K562 (cell line): ENCODE results near the gene TDRKH. TPM values are rescaled to one million over a fixed set of nuclear protein-coding genes. Genes with fewer than 3 reads are reported as not detected.
A peak's percentile ranks its signal among the peaks of the same experiment; 100 is the strongest.

Source experiments
- CEBPB ChIP-seq: fragments of 450-650 bp; IDR thresholded peaks from 2 replicates; pipeline ENCODE4 v1.6.1; 2016; ENCODE audit warnings: missing genetic modification characterization, missing compliant biosample characterization
- DMBX1 ChIP-seq: fragments of 250-450 bp; sonication (Bioruptor Pico); IDR thresholded peaks from 2 replicates; pipeline ENCODE4 v1.8.0; 2022; ENCODE audit warnings: inconsistent platforms, mild to moderate bottlenecking, moderate library complexity, borderline replicate concordance
- ELF1 ChIP-seq: fragments of 200-800 bp; sonication (Bioruptor generic); IDR thresholded peaks from 2 replicates; pipeline ENCODE4 v1.6.1; 2016; ENCODE audit warnings: missing genetic modification characterization, missing compliant biosample characterization
- EWSR1 ChIP-seq: fragments of 450-650 bp; IDR thresholded peaks from 2 replicates; pipeline ENCODE4 v1.6.1; 2018; ENCODE audit warnings: borderline replicate concordance, mild to moderate bottlenecking, low read depth, moderate library complexity; ENCODE audit not compliant: partially characterized antibody
- FOXK2 ChIP-seq, 2 experiments: fragments of 450-650 bp; IDR thresholded peaks in 1 of 2; conservative IDR thresholded peaks in 1 of 2; 2 replicates each; pipeline ENCODE4 v1.6.1; 2016; ENCODE audit warnings: low read depth in 2 of 2, mild to moderate bottlenecking in 1 of 2
- HIVEP1 ChIP-seq: fragments of 250-450 bp; sonication (Bioruptor Pico); IDR thresholded peaks from 2 replicates; pipeline ENCODE4 v1.4.0; 2020; ENCODE audit warnings: mild to moderate bottlenecking
- MAFG ChIP-seq: fragments of 450-650 bp; conservative IDR thresholded peaks from 2 replicates; pipeline ENCODE4 v1.6.1; 2016; ENCODE audit warnings: missing genetic modification characterization, missing compliant biosample characterization
- NFE2L1 ChIP-seq: fragments of 450-650 bp; IDR thresholded peaks from 2 replicates; pipeline ENCODE4 v1.6.1; 2016; ENCODE audit warnings: missing genetic modification characterization, low read depth, mild to moderate bottlenecking, missing compliant biosample characterization, moderate library complexity, borderline replicate concordance
- NRF1 ChIP-seq, 2 experiments: fragments of 450-650 bp; IDR thresholded peaks in 1 of 2; conservative IDR thresholded peaks in 1 of 2; 2 replicates each; pipeline ENCODE4 v1.6.1; 2014; ENCODE audit warnings: mild to moderate bottlenecking in 2 of 2
- RFX5 ChIP-seq: IDR thresholded peaks from 2 replicates; pipeline ENCODE4 v1.6.1; 2011; ENCODE audit warnings: low read depth, mild to moderate bottlenecking, improper control_type of control experiment, low read length
- SMARCB1 ChIP-seq: IDR thresholded peaks from 2 replicates; pipeline ENCODE4 v1.6.1; 2011; ENCODE audit warnings: improper control_type of control experiment, low read depth; ENCODE audit not compliant: insufficient read length
- SRF ChIP-seq, 2 experiments: fragments of 250-450, 450-650 bp in 1 of 2; sonication (Bioruptor Pico) in 1 of 2; sonication (generic) in 1 of 2; formaldehyde crosslinking; IDR thresholded peaks; 2 replicates each; pipeline versions ENCODE4 v1.5.0 to v1.5.1; 2020 to 2022; ENCODE audit warnings: mild to moderate bottlenecking in 1 of 2, missing genetic modification reagents in 1 of 2
- TBP ChIP-seq: optimal IDR thresholded peaks from 2 replicates; pipeline ENCODE3; 2011; ENCODE audit warnings: low read depth, low read length, improper control_type of control experiment
- ZFPM2 ChIP-seq: fragments of 250-450 bp; sonication (Bioruptor Pico); IDR thresholded peaks from 2 replicates; pipeline ENCODE4 v1.5.1; 2022; ENCODE audit warnings: mild to moderate bottlenecking
- ZNF134 ChIP-seq: fragments of 250-450 bp; sonication (Bioruptor Pico); conservative IDR thresholded peaks from 2 replicates; pipeline ENCODE4 v1.4.0; 2020
- ZNF174 ChIP-seq: fragments of 250-450 bp; sonication (Bioruptor Pico); IDR thresholded peaks from 2 replicates; pipeline ENCODE4 v1.4.0; 2020; ENCODE audit warnings: mild to moderate bottlenecking
- ZNF431 ChIP-seq: sonication (generic); formaldehyde crosslinking; IDR thresholded peaks from 2 replicates; pipeline ENCODE4 v1.8.0; 2022; ENCODE audit warnings: mild to moderate bottlenecking, missing genetic modification reagents
- ZNF57 ChIP-seq: fragments of 450-650 bp; formaldehyde crosslinking; IDR thresholded peaks from 2 replicates; pipeline ENCODE4 v1.4.0; 2020; ENCODE audit warnings: mild to moderate bottlenecking, moderate library complexity
- ZNF75A ChIP-seq: fragments of 450-650 bp; formaldehyde crosslinking; IDR thresholded peaks from 2 replicates; pipeline ENCODE4 v1.4.0; 2020; ENCODE audit warnings: mild to moderate bottlenecking
- polyA plus RNA-seq, 8 experiments: library from polyadenylated mRNA; depleted of rRNA in 4 of 8; stranded (reverse) in 5 of 8; unstranded in 3 of 8; fragments of >200 nt; fragmentation: Nextera tagmentation in 2 of 8; fragmentation: Illumina TruSeq in 1 of 8; extraction: Ambion mirVana in 2 of 8; extraction: Trizol in 1 of 8; gene quantifications; 2 replicates each; pipeline versions ENCODE4 v1.2.1 to v1.2.3, GENCODE V29; 2011 to 2014; ENCODE audit warnings: inconsistent platforms in 1 of 8, missing spikeins in 1 of 8
- total RNA-seq, 7 experiments: library from RNA; depleted of rRNA in 6 of 7; stranded (reverse); fragments of >200 nt in 6 of 7; fragmentation: Illumina TruSeq in 2 of 7; extraction: Trizol in 2 of 7; gene quantifications; 2 replicates each; pipeline versions ENCODE4 v1.2.1 to v1.2.3, GENCODE V29; 2011 to 2021; ENCODE audit warnings: low replicate concordance in 1 of 7
- TF ChIP-seq, protein P1 (sequence below): sonication (generic); formaldehyde crosslinking; IDR thresholded peaks from 2 replicates; pipeline ENCODE4 v1.8.1; 2022; ENCODE audit warnings: missing genetic modification reagents
- TF ChIP-seq, protein P2 (sequence below): fragments of 450-650 bp; IDR thresholded peaks from 2 replicates; pipeline ENCODE4 v1.6.1; 2018; ENCODE audit warnings: mild to moderate bottlenecking, low read depth; ENCODE audit not compliant: partially characterized antibody
- TF ChIP-seq, protein P3 (sequence below): fragments of 250-450 bp; sonication (Bioruptor Pico); IDR thresholded peaks from 2 replicates; pipeline ENCODE4 v1.4.0; 2020; ENCODE audit warnings: mild to moderate bottlenecking, moderate library complexity

The TDRKH gene
- total and polyA plus RNA-seq, 9 of the 15 experiments (the other 6 are each of a cell fraction or from before 2014, with no cell fraction given) = 4.3 to 21.3 (median 8.4) TPM

DNA sequence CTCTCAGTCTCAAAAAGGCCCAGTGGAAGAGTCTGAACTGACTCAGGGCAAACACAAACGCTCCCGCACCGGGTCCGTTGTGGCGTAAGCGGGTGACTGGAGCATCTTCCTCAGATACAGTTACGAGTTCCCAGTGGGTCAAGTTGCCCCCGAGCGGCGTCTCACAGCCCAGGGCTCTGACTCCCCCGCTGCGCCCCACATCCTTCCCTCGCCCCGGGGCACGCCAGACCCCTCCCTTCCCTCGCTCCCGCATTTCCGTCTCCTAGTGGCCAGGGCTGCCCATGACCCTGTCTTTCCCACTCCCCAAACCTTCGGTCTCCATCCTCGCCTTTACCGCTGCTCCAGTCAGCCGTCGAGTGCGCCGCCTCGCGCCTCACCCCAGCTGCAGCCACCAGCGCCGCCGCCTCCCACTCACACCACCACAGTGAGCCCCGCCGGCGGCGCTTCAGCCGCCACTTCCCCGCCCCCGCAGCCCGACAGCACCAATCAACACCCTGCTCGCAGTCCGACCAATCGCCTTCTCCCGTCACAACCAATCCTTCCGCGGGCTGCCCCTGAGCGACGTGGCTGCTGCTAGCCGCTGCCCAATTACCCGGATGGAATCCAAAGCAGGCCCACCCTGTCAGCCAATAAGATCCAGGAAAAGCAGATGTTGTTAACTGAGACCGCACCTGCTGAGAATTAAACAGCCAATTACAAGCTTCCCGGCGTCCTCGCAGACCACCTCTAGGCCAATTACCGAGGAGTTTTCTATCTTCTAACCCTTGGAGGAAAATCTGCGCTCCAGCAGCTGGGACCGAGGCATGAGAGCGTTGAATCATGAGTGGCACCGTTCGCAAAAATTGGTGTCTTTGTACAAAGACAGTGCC, at the start of gene TDRKH (continued):
- TF ChIP-seq ZNF57 (CRISPR knock-in tag) = no peak
- peak; percentile 47; the same call in 1 of the 2 replicates for TF ChIP-seq ZNF431 (CRISPR knock-in tag)
- no peak for TF ChIP-seq SMARCB1
- TF ChIP-seq ZFPM2 (CRISPR knock-in tag) = no peak
- TF ChIP-seq NRF1 (conservative IDR thresholded peaks at IDR 0.05 in 1 of 2, IDR thresholded peaks at IDR 0.05 in 1 of 2) = peak; percentile 83 to 85
- no peak for TF ChIP-seq ZNF75A (CRISPR knock-in tag)
- TF ChIP-seq ZNF174 = no peak
- TF ChIP-seq, protein P1, sequence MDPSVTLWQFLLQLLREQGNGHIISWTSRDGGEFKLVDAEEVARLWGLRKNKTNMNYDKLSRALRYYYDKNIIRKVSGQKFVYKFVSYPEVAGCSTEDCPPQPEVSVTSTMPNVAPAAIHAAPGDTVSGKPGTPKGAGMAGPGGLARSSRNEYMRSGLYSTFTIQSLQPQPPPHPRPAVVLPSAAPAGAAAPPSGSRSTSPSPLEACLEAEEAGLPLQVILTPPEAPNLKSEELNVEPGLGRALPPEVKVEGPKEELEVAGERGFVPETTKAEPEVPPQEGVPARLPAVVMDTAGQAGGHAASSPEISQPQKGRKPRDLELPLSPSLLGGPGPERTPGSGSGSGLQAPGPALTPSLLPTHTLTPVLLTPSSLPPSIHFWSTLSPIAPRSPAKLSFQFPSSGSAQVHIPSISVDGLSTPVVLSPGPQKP (CRISPR knock-in tag) = no peak
- TF ChIP-seq FOXK2 (conservative IDR thresholded peaks at IDR 0.05 in 1 of 2, IDR thresholded peaks at IDR 0.05 in 1 of 2; ENCODE audit: low read depth in 2 of 2) = peak; percentile 90 to 91
- 0 out of 4 replicates have a peak, but pooled peaks of 1 of the 2 experiments have one; percentile 47 for TF ChIP-seq SRF (CRISPR knock-in tag; IDR thresholded peaks at IDR 0.05)
- TF ChIP-seq TBP = peak; percentile 35
- no peak for TF ChIP-seq CEBPB
- no peak for TF ChIP-seq DMBX1
- no peak for TF ChIP-seq NFE2L1 (tag)
- TF ChIP-seq EWSR1 = no peak
- TF ChIP-seq, protein P2, sequence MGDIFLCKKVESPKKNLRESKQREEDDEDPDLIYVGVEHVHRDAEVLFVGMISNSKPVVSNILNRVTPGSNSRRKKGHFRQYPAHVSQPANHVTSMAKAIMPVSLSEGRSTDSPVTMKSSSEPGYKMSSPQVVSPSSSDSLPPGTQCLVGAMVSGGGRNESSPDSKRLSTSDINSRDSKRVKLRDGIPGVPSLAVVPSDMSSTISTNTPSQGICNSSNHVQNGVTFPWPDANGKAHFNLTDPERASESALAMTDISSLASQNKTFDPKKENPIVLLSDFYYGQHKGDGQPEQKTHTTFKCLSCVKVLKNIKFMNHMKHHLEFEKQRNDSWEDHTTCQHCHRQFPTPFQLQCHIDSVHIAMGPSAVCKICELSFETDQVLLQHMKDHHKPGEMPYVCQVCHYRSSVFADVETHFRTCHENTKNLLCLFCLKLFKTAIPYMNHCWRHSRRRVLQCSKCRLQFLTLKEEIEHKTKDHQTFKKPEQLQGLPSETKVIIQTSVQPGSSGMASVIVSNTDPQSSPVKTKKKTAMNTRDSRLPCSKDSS = no peak
- TF ChIP-seq, protein P3, sequence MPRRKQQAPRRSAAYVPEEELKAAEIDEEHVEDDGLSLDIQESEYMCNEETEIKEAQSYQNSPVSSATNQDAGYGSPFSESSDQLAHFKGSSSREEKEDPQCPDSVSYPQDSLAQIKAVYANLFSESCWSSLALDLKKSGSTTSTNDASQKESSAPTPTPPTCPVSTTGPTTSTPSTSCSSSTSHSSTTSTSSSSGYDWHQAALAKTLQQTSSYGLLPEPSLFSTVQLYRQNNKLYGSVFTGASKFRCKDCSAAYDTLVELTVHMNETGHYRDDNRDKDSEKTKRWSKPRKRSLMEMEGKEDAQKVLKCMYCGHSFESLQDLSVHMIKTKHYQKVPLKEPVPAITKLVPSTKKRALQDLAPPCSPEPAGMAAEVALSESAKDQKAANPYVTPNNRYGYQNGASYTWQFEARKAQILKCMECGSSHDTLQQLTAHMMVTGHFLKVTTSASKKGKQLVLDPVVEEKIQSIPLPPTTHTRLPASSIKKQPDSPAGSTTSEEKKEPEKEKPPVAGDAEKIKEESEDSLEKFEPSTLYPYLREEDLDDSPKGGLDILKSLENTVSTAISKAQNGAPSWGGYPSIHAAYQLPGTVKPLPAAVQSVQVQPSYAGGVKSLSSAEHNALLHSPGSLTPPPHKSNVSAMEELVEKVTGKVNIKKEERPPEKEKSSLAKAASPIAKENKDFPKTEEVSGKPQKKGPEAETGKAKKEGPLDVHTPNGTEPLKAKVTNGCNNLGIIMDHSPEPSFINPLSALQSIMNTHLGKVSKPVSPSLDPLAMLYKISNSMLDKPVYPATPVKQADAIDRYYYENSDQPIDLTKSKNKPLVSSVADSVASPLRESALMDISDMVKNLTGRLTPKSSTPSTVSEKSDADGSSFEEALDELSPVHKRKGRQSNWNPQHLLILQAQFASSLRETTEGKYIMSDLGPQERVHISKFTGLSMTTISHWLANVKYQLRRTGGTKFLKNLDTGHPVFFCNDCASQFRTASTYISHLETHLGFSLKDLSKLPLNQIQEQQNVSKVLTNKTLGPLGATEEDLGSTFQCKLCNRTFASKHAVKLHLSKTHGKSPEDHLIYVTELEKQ (CRISPR knock-in tag) = no peak
- no peak for TF ChIP-seq ZNF134 (CRISPR knock-in tag)
- TF ChIP-seq HIVEP1 (CRISPR knock-in tag) = no peak
- no peak for TF ChIP-seq MAFG (tag)
- no peak for TF ChIP-seq ELF1 (tag)
- no peak for TF ChIP-seq RFX5
